Natural killer cell treated with Interleukin-12 subunit alpha and Interleukin-12 subunit beta and Interleukin-15 and Interleukin-18, amount 100 ng/mL, for 72 hours (primary cell): ENCODE data around the gene RGS14. TPM values are rescaled to one million over a fixed set of nuclear protein-coding genes. Genes with fewer than 3 reads are reported as not detected.
A peak's percentile ranks its signal among the peaks of the same experiment; 100 is the strongest.
"Not testable (repeated sequence)": the region's sequence is repeated elsewhere in the genome, so short reads cannot be mapped to it uniquely, and the experiment has no call there.

Experiments
- ATAC-seq, 2 donors: fragments of 150-1000 bp; cut with Tn5 transposase in 1 of 2; sonication (Bioruptor Pico), chemical (Tn5 transposase) in 1 of 2; 2 replicates each; pipeline ENCODE4 v1.10.0; 2021
- DNase-seq: peaks from one replicate; pipeline ENCODE4 v3.0.0; 2022; ENCODE audit warnings: low spot score
- H3K27ac Mint-ChIP-seq, 2 donors: 1 replicate in 1 of 2; 2 replicates in 1 of 2; pipeline ENCODE4 v1.8.0; 2022; ENCODE audit warnings: mixed read lengths in 2 of 2, mild to moderate bottlenecking in 1 of 2, moderate library complexity in 1 of 2
- H3K27me3 Mint-ChIP-seq, 2 donors: 1 replicate in 1 of 2; 2 replicates in 1 of 2; pipeline ENCODE4 v1.8.0; 2022; ENCODE audit warnings: mixed read lengths in 2 of 2
- H3K36me3 Mint-ChIP-seq: one replicate; pipeline ENCODE4 v1.8.0; 2022; ENCODE audit warnings: mixed read lengths
- H3K4me1 Mint-ChIP-seq, 2 donors: 1 replicate in 1 of 2; 2 replicates in 1 of 2; pipeline ENCODE4 v1.8.0; 2022; ENCODE audit warnings: low read depth in 2 of 2, mixed read lengths in 2 of 2, mild to moderate bottlenecking in 1 of 2
- H3K4me3 Mint-ChIP-seq: one replicate; pipeline ENCODE4 v1.8.0; 2022; ENCODE audit warnings: mixed read lengths
- H3K9me3 Mint-ChIP-seq: 2 replicates; pipeline ENCODE4 v1.8.0; 2022; ENCODE audit warnings: mixed read lengths
- total RNA-seq, 2 donors: library from RNA; stranded (reverse); gene quantifications; one replicate each; pipeline ENCODE4 v1.2.3, GENCODE V29; 2022

Gene RGS14
- total RNA-seq, 2 donors from 2014 or later = 26.5 to 45.4 TPM

GRCh38 chr5:177368869-177369644 is 11.3 kb downstream of the RGS14 start:
- no peak overlapping the region for H3K4me3 Mint-ChIP-seq
- DNase-seq (no peak), ATAC-seq (no peak)

GRCh38 chr5:177369645-177370440 is 12.1 kb downstream of the RGS14 start:
- Mint-ChIP-seq H3K4me3 (no peak overlapping the region), H3K27ac (peak overlapping the region; percentile 62 to 76), H3K27me3 (no peaks in the 10 kb centered on the region), H3K9me3 (no peaks in the 10 kb centered on the region), H3K4me1 (peaks cover 22 to 33% of the 10 kb centered on the region in 2 donors), H3K36me3 (peaks cover 6% of the 10 kb centered on the region)
- ATAC-seq (no peak), DNase-seq (no peak)

More at GRCh38 chr5:177368869-177369644, 11.3 kb downstream of the RGS14 start:
- Mint-ChIP-seq H3K27ac (peak overlapping the region; percentile 62 to 76), H3K4me1 (peaks cover 30 to 40% of the 10 kb centered on the region in 2 donors), H3K36me3 (peaks cover 6% of the 10 kb centered on the region), H3K27me3 (no peaks in the 10 kb centered on the region), H3K9me3 (no peaks in the 10 kb centered on the region)

- peaks cover 20 to 27% of the 10 kb centered on the region in 2 donors for H3K4me1 Mint-ChIP-seq
- peak; percentile 71 for DNase-seq
- no peaks in the 10 kb centered on the region for H3K9me3 Mint-ChIP-seq
- H3K27me3 Mint-ChIP-seq = no peaks in the 10 kb centered on the region
- H3K36me3 Mint-ChIP-seq = peaks cover 6% of the 10 kb centered on the region
- peak in 1 of 2 donors; percentile 91 for ATAC-seq
- no peak overlapping the region for H3K4me3 Mint-ChIP-seq
- H3K27ac Mint-ChIP-seq = no peak overlapping the region
Observed at GRCh38 chr5:177370488-177371119, 12.9 kb downstream of the RGS14 start.

GRCh38 chr5:177371120-177372033 is 13.7 kb downstream of the RGS14 start:
- Mint-ChIP-seq H3K4me1 (peaks cover 18 to 25% of the 10 kb centered on the region in 2 donors), H3K36me3 (peaks cover 6% of the 10 kb centered on the region), H3K27ac (peak overlapping the region in 1 of 2 donors; percentile 53), H3K27me3 (no peaks in the 10 kb centered on the region), H3K9me3 (no peaks in the 10 kb centered on the region), H3K4me3 (no peak overlapping the region)
- no peak for DNase-seq
- ATAC-seq = no peak

- Mint-ChIP-seq H3K9me3 (no peaks in the 10 kb centered on the region), H3K27ac (peak overlapping the region; percentile 53 to 78), H3K36me3 (peaks cover 6% of the 10 kb centered on the region), H3K4me1 (peaks cover 18 to 25% of the 10 kb centered on the region in 2 donors), H3K4me3 (peak overlapping the region; percentile 24), H3K27me3 (no peaks in the 10 kb centered on the region)
- DNase-seq (no peak), ATAC-seq (peak in 1 of 2 donors; percentile 71)
Observed at GRCh38 chr5:177372034-177372896, 14.5 kb downstream of the RGS14 start.

GRCh38 chr5:177372910-177373309 is 15.2 kb downstream of the RGS14 start:
- Mint-ChIP-seq H3K27ac (peak overlapping the region; percentile 53 to 78), H3K4me1 (peaks cover 18 to 25% of the 10 kb centered on the region in 2 donors), H3K9me3 (no peaks in the 10 kb centered on the region), H3K4me3 (no peak overlapping the region), H3K36me3 (peaks cover 6% of the 10 kb centered on the region), H3K27me3 (no peaks in the 10 kb centered on the region)
- DNase-seq = no peak
- peak in 1 of 2 donors; percentile 35 for ATAC-seq

GRCh38 chr5:177373806-177374205 is 16.1 kb downstream of the RGS14 start:
- ATAC-seq (no peak), DNase-seq (no peak)
- no peak overlapping the region for H3K27ac Mint-ChIP-seq
- H3K4me1 Mint-ChIP-seq = peaks cover 15 to 19% of the 10 kb centered on the region in 2 donors
- no peak overlapping the region for H3K4me3 Mint-ChIP-seq
- peaks cover 6% of the 10 kb centered on the region for H3K36me3 Mint-ChIP-seq
- no peaks in the 10 kb centered on the region for H3K27me3 Mint-ChIP-seq
- H3K9me3 Mint-ChIP-seq = no peaks in the 10 kb centered on the region

- Mint-ChIP-seq H3K36me3 (peaks cover 2% of the 10 kb centered on the region), H3K4me3 (no peak overlapping the region), H3K27ac (no peak overlapping the region), H3K27me3 (no peaks in the 10 kb centered on the region), H3K4me1 (peaks cover 14 to 16% of the 10 kb centered on the region in 2 donors), H3K9me3 (no peaks in the 10 kb centered on the region)
- ATAC-seq (no peak), DNase-seq (no peak)
Observed at GRCh38 chr5:177374211-177374610, 16.5 kb downstream of the RGS14 start.

GRCh38 chr5:177375516-177375915 is 17.8 kb downstream of the RGS14 start:
- H3K27me3 Mint-ChIP-seq, H3K27ac Mint-ChIP-seq, H3K36me3 Mint-ChIP-seq, ATAC-seq, H3K9me3 Mint-ChIP-seq, H3K4me3 Mint-ChIP-seq, DNase-seq: not testable (repeated sequence)
- peaks cover 16 to 24% of the 10 kb centered on the region in 2 donors for H3K4me1 Mint-ChIP-seq

GRCh38 chr5:177376107-177376506 is 18.4 kb downstream of the RGS14 start:
- no peaks in the 10 kb centered on the region for H3K36me3 Mint-ChIP-seq
- DNase-seq (no peak), ATAC-seq (no peak)
- H3K4me3 Mint-ChIP-seq = no peak overlapping the region
- no peaks in the 10 kb centered on the region for H3K9me3 Mint-ChIP-seq
- no peaks in the 10 kb centered on the region for H3K27me3 Mint-ChIP-seq
- peaks cover 16 to 24% of the 10 kb centered on the region in 2 donors for H3K4me1 Mint-ChIP-seq
- H3K27ac Mint-ChIP-seq = no peak overlapping the region

- Mint-ChIP-seq H3K36me3 (no peaks in the 10 kb centered on the region), H3K4me3 (no peak overlapping the region), H3K27me3 (no peaks in the 10 kb centered on the region), H3K27ac (no peak overlapping the region), H3K4me1 (peaks cover 7 to 16% of the 10 kb centered on the region in 2 donors), H3K9me3 (no peaks in the 10 kb centered on the region)
- DNase-seq (no peak), ATAC-seq (peak in 1 of 2 donors; percentile 6)
Observed at GRCh38 chr5:177377851-177378776, 20.4 kb downstream of the RGS14 start.
